Fibroblast of pulmonary artery (primary cell): Measurements from ENCODE around the gene SVBP.
"Not testable (repeated sequence)": the region's sequence is repeated elsewhere in the genome, so short reads cannot be mapped to it uniquely, and the experiment has no call there.

Source experiments
- DNase-seq: peaks from one replicate; pipeline ENCODE4 v3.0.0-alpha.2; 2010; ENCODE audit warnings: low read depth
- H3K4me3 ChIP-seq: replicated peaks from 2 replicates; pipeline ENCODE4 v1.5.1; 2011; ENCODE audit warnings: low read depth, mild to moderate bottlenecking, control low read depth, low read length, moderate library complexity
- TF ChIP-seq, protein P1 (sequence below): IDR thresholded peaks from 2 replicates; pipeline ENCODE4 v1.5.1; 2011; ENCODE audit warnings: mild to moderate bottlenecking, control low read depth, low read length, inconsistent platforms; ENCODE audit errors: missing control alignments

Gene SVBP

DNA sequence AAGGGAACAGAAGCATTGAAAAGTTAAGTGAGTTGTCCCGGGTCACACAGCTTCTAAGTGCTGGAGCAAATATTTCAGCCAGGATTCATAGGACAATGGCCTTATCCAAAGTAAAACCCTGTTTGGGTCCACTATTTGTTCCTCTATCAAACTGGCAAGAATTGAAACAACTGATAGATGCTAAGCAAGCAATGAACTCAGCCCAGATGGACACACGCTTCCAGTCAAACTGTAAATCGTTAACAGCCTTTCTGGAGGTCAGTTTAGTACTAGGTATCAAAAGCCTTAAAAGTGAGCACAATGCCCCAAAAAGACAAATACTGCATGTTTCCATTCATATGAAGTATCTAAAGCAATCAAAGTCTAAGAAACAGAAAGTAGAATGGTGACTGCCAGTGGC is 779 bp upstream of the SVBP start:
- peak overlapping the region; percentile 66 for H3K4me3 ChIP-seq
- TF ChIP-seq, protein P1, sequence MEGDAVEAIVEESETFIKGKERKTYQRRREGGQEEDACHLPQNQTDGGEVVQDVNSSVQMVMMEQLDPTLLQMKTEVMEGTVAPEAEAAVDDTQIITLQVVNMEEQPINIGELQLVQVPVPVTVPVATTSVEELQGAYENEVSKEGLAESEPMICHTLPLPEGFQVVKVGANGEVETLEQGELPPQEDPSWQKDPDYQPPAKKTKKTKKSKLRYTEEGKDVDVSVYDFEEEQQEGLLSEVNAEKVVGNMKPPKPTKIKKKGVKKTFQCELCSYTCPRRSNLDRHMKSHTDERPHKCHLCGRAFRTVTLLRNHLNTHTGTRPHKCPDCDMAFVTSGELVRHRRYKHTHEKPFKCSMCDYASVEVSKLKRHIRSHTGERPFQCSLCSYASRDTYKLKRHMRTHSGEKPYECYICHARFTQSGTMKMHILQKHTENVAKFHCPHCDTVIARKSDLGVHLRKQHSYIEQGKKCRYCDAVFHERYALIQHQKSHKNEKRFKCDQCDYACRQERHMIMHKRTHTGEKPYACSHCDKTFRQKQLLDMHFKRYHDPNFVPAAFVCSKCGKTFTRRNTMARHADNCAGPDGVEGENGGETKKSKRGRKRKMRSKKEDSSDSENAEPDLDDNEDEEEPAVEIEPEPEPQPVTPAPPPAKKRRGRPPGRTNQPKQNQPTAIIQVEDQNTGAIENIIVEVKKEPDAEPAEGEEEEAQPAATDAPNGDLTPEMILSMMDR: no peak
- no peak for DNase-seq

DNA sequence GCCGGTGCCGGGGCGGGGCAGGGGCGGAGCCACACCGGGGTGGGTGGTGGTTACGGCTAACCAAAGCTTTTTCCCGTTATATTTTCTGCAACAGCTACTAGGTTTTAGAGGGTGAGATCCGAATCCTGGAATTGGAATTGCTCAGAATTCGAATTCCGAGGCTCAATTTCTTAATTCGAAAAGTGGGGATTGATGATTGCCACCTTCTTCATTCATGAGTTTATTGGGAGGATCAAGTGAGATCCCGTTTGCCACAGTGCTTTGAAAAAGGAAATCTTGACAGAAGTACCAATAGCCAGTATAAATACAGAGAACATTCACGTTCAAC is 207 bp upstream of the SVBP start:
- no peak for DNase-seq
- TF ChIP-seq, protein P1: no peak
- H3K4me3 ChIP-seq: peak overlapping the region; percentile 66

DNA sequence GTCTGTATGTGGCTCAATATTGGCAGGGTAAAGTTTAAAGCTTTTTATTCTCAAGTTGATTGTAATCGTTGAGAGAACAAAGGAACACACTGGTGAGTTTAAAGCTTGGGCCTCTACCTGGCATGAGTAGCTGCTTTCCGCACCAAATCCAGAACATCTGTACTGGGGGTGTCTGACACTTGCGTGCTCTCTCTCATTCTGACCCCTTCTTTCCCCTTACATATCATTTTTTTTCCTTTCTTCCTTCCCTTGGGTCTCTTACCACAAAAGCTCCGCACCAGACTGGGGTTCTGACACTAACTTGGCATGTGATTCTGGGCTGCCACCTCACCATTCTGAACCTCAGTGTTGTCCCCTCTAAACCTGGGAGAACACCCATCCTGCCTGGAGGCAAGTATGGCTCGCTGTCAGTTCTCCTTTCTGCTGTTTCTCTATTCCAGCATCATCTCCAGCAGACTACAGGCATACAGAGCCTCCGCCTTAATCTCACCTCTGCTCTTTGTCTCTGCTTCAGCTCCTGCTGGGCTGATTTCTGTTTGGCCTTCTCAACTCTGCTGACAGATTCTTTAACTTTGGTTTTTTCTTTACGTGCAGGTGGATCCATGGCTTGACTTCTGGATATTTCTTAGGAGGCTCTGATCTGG is 1.1 kb downstream of the SVBP start:
- peak overlapping the region; percentile 75 for H3K4me3 ChIP-seq
- TF ChIP-seq, protein P1: no peak
- peak; percentile 6 for DNase-seq

DNA sequence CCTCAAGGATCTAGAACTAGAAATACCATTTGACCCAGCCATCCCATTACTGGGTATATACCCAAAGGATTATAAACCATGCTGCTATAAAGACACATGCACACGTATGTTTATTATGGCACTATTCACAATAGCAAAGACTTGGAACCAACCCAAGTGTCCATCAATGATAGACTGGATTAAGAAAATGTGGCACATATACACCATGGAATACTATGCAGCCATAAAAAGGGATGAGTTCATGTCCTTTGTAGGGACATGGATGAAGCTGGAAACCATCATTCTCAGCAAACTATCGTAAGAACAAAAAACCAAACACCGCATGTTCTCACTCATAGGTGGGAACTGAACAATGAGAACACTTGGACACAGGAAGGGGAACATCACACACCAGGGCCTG is 2.4 kb downstream of the SVBP start:
- H3K4me3 ChIP-seq, DNase-seq: not testable (repeated sequence)

GRCh38 chr1:42807056-42807668 is 10.0 kb downstream of the SVBP start:
- DNase-seq: no peak
- no peak overlapping the region for H3K4me3 ChIP-seq
- TF ChIP-seq, protein P1: no peak

DNA sequence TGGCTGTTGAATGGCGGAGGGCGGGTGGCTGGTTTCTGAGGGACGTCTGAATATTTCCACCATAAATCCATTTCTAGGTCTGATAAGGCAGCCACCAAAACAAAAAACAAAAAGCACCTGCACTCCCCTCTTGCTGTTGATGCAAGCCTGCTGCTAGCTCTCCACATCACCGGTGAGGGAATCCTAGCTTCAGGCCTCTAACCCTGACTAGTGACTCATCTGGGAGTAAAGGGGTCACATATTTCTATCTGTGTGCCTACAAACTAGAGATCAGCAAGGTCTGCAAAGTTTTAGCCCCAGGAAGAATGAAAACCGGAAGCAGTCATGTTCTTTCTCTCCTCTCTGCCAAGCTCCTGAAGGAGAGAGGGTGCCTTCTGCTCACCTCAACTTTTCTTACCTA is 10.6 kb downstream of the SVBP start:
- TF ChIP-seq, protein P1: no peak
- H3K4me3 ChIP-seq: no peak overlapping the region
- DNase-seq: no peak

DNA sequence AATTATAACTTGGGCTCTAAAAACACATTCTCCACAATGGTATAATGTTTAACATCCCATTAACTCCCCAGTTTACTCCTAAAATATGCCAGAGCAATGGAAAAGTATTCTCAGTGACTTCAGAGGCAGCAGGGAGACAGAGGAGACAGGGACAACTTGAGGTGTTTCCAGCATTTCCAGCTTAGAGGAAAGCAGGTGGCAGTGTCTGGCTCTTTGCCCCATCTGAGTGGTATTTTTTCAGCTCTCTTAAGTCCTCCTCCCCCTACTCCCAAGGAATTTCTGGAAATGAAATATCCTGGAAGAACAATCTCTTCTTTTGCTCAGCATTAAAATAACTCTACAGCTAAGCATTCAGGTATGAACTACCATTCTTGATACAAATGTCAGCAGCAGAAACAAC is 11.0 kb downstream of the SVBP start:
- TF ChIP-seq, protein P1: no peak
- no peak for DNase-seq
- no peak overlapping the region for H3K4me3 ChIP-seq
